ENCODE data around the gene ATRAID. TPM values are rescaled to one million over a fixed set of nuclear protein-coding genes. Genes with fewer than 3 reads are reported as not detected.

The ATRAID gene
- total RNA-seq, 4 donors from 2014 or later = 118 to 143 (median 130) TPM

GRCh38 chr2:27198627-27199026, 13.2 kb upstream of the ATRAID start:
- peaks cover 14 to 44% (median 37%) of the 10 kb centered on the region in 4 donors for H3K36me3 ChIP-seq
- no peaks in the 10 kb centered on the region for H3K27me3 ChIP-seq
- TF ChIP-seq POLR2A (IDR thresholded peaks at IDR 0.05; ENCODE audit: low read depth) (no peak), POLR2AphosphoS5 (IDR thresholded peaks at IDR 0.05) (no peak), CTCF (IDR thresholded peaks at IDR 0.05) (no peak), EP300 (IDR thresholded peaks at IDR 0.05) (no peak)
- no peaks in the 10 kb centered on the region for H3K9me3 ChIP-seq
- H3K27ac ChIP-seq (replicated peaks in 1 of 4) = no peak overlapping the region
- intact Hi-C loops (cut with DNase I) = no loop called here
- no peak overlapping the region for H3K4me3 ChIP-seq
- no peak for DNase-seq (ENCODE audit: extremely low spot score)
- H3K4me1 ChIP-seq = no peaks in the 10 kb centered on the region
- 77% methylated on average over 2 of the region's 2 CpGs for WGBS

- Histone ChIP-seq H3K27me3 (no peaks in the 10 kb centered on the region), H3K36me3 (peaks cover 21 to 51% (median 43%) of the 10 kb centered on the region in 4 donors), H3K4me1 (no peaks in the 10 kb centered on the region), H3K27ac (replicated peaks in 1 of 4) (no peak overlapping the region), H3K9me3 (no peaks in the 10 kb centered on the region), H3K4me3 (no peak overlapping the region)
- WGBS = 80% methylated on average over 2 of the region's 2 CpGs
- no peak for DNase-seq (ENCODE audit: extremely low spot score)
- intact Hi-C loops (cut with DNase I) = no loop called here
- TF ChIP-seq CTCF (IDR thresholded peaks at IDR 0.05) = no peak
- TF ChIP-seq POLR2AphosphoS5 (IDR thresholded peaks at IDR 0.05) = no peak
- no peak for TF ChIP-seq EP300 (IDR thresholded peaks at IDR 0.05)
- no peak for TF ChIP-seq POLR2A (IDR thresholded peaks at IDR 0.05; ENCODE audit: low read depth)
These were observed 12.6 kb upstream of the ATRAID start for GRCh38 chr2:27199241-27199640.

GRCh38 chr2:27201675-27202074, 10.2 kb upstream of the ATRAID start:
- Histone ChIP-seq H3K36me3 (peaks cover 40 to 75% (median 66%) of the 10 kb centered on the region in 4 donors), H3K9me3 (no peaks in the 10 kb centered on the region)
- intact Hi-C loops (cut with DNase I) = no loop called here

GRCh38 chr2:27202854-27203253, 9.0 kb upstream of the ATRAID start:
- TF ChIP-seq POLR2AphosphoS5 (IDR thresholded peaks at IDR 0.05) (no peak), POLR2A (IDR thresholded peaks at IDR 0.05; ENCODE audit: low read depth) (no peak), EP300 (IDR thresholded peaks at IDR 0.05) (no peak), CTCF (IDR thresholded peaks at IDR 0.05) (no peak)
- Histone ChIP-seq H3K27me3 (no peaks in the 10 kb centered on the region), H3K27ac (replicated peaks in 1 of 4) (no peak overlapping the region), H3K4me3 (no peak overlapping the region), H3K36me3 (peaks cover 49 to 87% (median 78%) of the 10 kb centered on the region in 4 donors), H3K9me3 (no peaks in the 10 kb centered on the region), H3K4me1 (no peaks in the 10 kb centered on the region)
- 80% methylated on average over 2 of the region's 2 CpGs for WGBS
- intact Hi-C loops (cut with DNase I) = no loop called here
- DNase-seq (ENCODE audit: extremely low spot score) = no peak

More at GRCh38 chr2:27201675-27202074, 10.2 kb upstream of the ATRAID start:
- no peak overlapping the region for H3K27ac ChIP-seq (replicated peaks in 1 of 4)
- WGBS = 89% methylated on average over 5 of the region's 7 CpGs
- TF ChIP-seq CTCF (IDR thresholded peaks at IDR 0.05) (no peak), POLR2AphosphoS5 (IDR thresholded peaks at IDR 0.05) (no peak), POLR2A (IDR thresholded peaks at IDR 0.05; ENCODE audit: low read depth) (no peak), EP300 (IDR thresholded peaks at IDR 0.05) (no peak)
- no peak overlapping the region for H3K4me3 ChIP-seq
- H3K27me3 ChIP-seq = no peaks in the 10 kb centered on the region
- no peak for DNase-seq (ENCODE audit: extremely low spot score)
- no peaks in the 10 kb centered on the region for H3K4me1 ChIP-seq

- intact Hi-C loops (cut with DNase I) = no loop called here
These were observed 8.1 kb upstream of the ATRAID start for GRCh38 chr2:27203741-27204140.

More at GRCh38 chr2:27203741-27204140, 8.1 kb upstream of the ATRAID start:
- 97% methylated on average over 8 of the region's 9 CpGs for WGBS
- H3K27ac ChIP-seq (replicated peaks in 1 of 4) = no peak overlapping the region
- no peaks in the 10 kb centered on the region for H3K4me1 ChIP-seq
- H3K36me3 ChIP-seq = peaks cover 55 to 96% (median 86%) of the 10 kb centered on the region in 4 donors
- no peak overlapping the region for H3K4me3 ChIP-seq
- DNase-seq (ENCODE audit: extremely low spot score) = no peak
- H3K27me3 ChIP-seq = no peaks in the 10 kb centered on the region
- TF ChIP-seq CTCF (IDR thresholded peaks at IDR 0.05) (no peak), POLR2AphosphoS5 (IDR thresholded peaks at IDR 0.05) (no peak), POLR2A (IDR thresholded peaks at IDR 0.05; ENCODE audit: low read depth) (no peak), EP300 (IDR thresholded peaks at IDR 0.05) (no peak)
- H3K9me3 ChIP-seq = no peaks in the 10 kb centered on the region

All from esophagus muscularis mucosa (tissue), 4 donors.